ENCODE measurements around the gene SEC22A.

SEC22A gene

DNA sequence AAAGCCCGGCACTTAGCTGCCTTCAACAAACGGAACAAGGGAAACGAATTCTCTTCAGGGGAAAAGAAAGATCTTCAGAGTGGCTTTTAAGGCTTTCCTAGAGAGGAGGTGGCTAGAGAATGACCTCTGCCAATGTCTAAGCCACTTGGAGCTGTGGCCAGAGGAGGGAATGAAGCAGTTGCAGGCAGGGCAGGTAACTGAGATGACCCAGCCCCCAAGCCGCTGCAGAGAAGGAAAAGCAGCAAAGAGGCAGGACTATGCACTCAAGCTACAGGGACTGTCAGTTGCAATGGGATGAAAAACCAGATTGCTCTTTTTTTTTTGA is 113.5 kb downstream of the SEC22A start:
- Histone ChIP-seq H3K4me3 (ENCODE audit: low read length) (no peak overlapping the region), H3K27ac (ENCODE audit: low read length) (peak overlapping the region; percentile 40), H3K9me3 (ENCODE audit: control insufficient read depth, insufficient read depth, low read length) (no peaks in the 10 kb centered on the region), H3K27me3 (ENCODE audit: control insufficient read depth, insufficient read depth, low read length) (no peaks in the 10 kb centered on the region), H3K36me3 (ENCODE audit: control insufficient read depth, insufficient read depth, low read length) (no peaks in the 10 kb centered on the region), H3K4me1 (ENCODE audit: control insufficient read depth, insufficient read depth, low read length) (peaks cover 28% of the 10 kb centered on the region)
- WGBS (ENCODE audit: insufficient coverage, insufficient read length) = no CpG with 5 or more reads among the region's 4 CpGs
- no peak for DNase-seq (ENCODE audit: low read depth, low spot score)

DNA sequence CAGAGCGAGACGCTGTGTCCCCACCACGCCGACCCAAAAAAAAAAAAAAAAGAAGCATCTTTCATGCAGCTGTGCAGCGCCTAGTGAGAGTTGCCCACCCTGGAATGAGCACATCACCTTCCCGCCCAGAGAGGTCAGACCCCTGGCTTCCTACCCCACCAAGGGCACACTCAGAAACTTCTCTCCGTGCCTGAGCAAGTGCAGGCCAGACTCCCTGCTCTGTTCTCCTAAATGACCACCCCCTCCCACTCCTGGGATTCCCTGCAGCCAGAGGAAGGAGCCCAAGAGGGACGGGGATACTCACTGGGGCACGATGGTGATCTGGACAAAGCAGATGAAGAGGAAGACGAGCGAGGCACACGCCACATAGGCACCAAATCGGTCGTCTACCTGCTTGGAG is 116.0 kb downstream of the SEC22A start:
- no peak for DNase-seq (ENCODE audit: low read depth, low spot score)
- H3K27me3 ChIP-seq (ENCODE audit: control insufficient read depth, insufficient read depth, low read length) = no peaks in the 10 kb centered on the region
- no peaks in the 10 kb centered on the region for H3K36me3 ChIP-seq (ENCODE audit: control insufficient read depth, insufficient read depth, low read length)
- H3K9me3 ChIP-seq (ENCODE audit: control insufficient read depth, insufficient read depth, low read length) = no peaks in the 10 kb centered on the region
- no peak overlapping the region for H3K4me3 ChIP-seq (ENCODE audit: low read length)
- WGBS (ENCODE audit: insufficient coverage, insufficient read length) = no CpG with 5 or more reads among the region's 14 CpGs
- H3K27ac ChIP-seq (ENCODE audit: low read length) = no peak overlapping the region
- H3K4me1 ChIP-seq (ENCODE audit: control insufficient read depth, insufficient read depth, low read length) = peaks cover 25% of the 10 kb centered on the region

DNA sequence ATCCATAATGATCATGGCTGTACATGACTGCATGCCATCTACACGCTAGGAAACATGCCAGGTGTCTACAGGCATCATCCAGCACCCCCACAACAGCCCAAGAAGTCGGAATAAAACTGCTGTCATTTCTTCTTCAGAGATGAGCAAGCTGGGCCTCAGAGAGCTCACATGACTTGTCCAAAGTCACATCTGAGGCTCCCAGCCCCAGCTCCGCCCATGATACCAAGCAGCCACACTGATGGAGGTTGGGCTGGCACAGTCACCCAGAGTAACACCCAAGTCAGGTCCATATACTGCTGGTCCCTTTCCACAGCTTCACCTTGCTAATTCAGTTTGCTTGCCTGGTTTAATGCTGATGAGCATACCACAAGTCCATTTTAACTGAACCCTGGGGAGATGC is 116.6 kb downstream of the SEC22A start:
- no peak overlapping the region for H3K4me3 ChIP-seq (ENCODE audit: low read length)
- H3K36me3 ChIP-seq (ENCODE audit: control insufficient read depth, insufficient read depth, low read length) = no peaks in the 10 kb centered on the region
- H3K27ac ChIP-seq (ENCODE audit: low read length) = no peak overlapping the region
- peaks cover 21% of the 10 kb centered on the region for H3K4me1 ChIP-seq (ENCODE audit: control insufficient read depth, insufficient read depth, low read length)
- H3K9me3 ChIP-seq (ENCODE audit: control insufficient read depth, insufficient read depth, low read length) = no peaks in the 10 kb centered on the region
- no CpG with 5 or more reads among the region's 3 CpGs for WGBS (ENCODE audit: insufficient coverage, insufficient read length)
- no peaks in the 10 kb centered on the region for H3K27me3 ChIP-seq (ENCODE audit: control insufficient read depth, insufficient read depth, low read length)
- no peak for DNase-seq (ENCODE audit: low read depth, low spot score)

DNA sequence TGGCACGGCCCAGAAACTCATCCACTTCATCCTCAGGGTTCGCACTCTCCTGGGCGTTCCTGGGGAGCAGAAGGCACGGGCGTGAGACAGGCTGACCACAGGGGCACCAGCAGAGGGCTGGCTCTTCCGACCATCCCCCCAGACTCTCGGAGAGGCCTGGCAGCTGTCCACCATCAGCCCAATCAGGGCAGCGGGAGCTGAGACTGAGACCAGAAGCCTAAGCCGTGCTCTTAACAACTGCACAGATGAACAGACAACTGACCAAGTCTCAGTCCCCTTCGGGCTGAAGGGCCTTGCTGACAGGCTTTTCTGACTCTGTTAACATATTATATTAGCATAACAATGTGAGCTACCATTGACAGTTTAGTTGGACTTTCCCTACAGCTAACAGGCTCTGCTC is 118.0 kb downstream of the SEC22A start:
- peaks cover 14% of the 10 kb centered on the region for H3K4me1 ChIP-seq (ENCODE audit: control insufficient read depth, insufficient read depth, low read length)
- no peaks in the 10 kb centered on the region for H3K9me3 ChIP-seq (ENCODE audit: control insufficient read depth, insufficient read depth, low read length)
- no peaks in the 10 kb centered on the region for H3K36me3 ChIP-seq (ENCODE audit: control insufficient read depth, insufficient read depth, low read length)
- no peak for DNase-seq (ENCODE audit: low read depth, low spot score)
- no peak overlapping the region for H3K4me3 ChIP-seq (ENCODE audit: low read length)
- no peaks in the 10 kb centered on the region for H3K27me3 ChIP-seq (ENCODE audit: control insufficient read depth, insufficient read depth, low read length)
- no peak overlapping the region for H3K27ac ChIP-seq (ENCODE audit: low read length)
- WGBS (ENCODE audit: insufficient coverage, insufficient read length) = no CpG with 5 or more reads among the region's 10 CpGs

DNA sequence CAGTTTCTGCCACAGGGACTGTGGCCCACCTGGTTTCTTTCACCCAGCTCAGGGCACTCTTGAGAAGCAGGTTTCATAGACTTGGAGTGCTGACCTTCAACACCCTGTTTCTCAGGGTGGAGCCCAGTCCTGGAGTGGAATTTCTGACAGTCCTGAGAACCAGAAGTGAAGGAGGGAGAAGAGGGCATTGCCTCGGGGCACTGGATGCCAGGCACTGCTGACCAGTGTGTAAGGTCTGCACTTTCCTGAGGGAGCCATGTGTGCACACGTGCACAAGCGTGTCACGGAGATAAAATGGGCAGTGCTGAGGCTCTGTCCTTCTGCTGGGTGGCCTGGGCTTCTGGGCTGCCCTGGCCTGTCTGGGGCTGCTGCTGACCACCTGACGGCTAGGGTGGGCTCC is 118.5 kb downstream of the SEC22A start:
- peaks cover 14% of the 10 kb centered on the region for H3K4me1 ChIP-seq (ENCODE audit: control insufficient read depth, insufficient read depth, low read length)
- no peak for DNase-seq (ENCODE audit: low read depth, low spot score)
- H3K27ac ChIP-seq (ENCODE audit: low read length) = no peak overlapping the region
- no peaks in the 10 kb centered on the region for H3K36me3 ChIP-seq (ENCODE audit: control insufficient read depth, insufficient read depth, low read length)
- no peak overlapping the region for H3K4me3 ChIP-seq (ENCODE audit: low read length)
- no peaks in the 10 kb centered on the region for H3K27me3 ChIP-seq (ENCODE audit: control insufficient read depth, insufficient read depth, low read length)
- no CpG with 5 or more reads among the region's 5 CpGs for WGBS (ENCODE audit: insufficient coverage, insufficient read length)
- no peaks in the 10 kb centered on the region for H3K9me3 ChIP-seq (ENCODE audit: control insufficient read depth, insufficient read depth, low read length)

DNA sequence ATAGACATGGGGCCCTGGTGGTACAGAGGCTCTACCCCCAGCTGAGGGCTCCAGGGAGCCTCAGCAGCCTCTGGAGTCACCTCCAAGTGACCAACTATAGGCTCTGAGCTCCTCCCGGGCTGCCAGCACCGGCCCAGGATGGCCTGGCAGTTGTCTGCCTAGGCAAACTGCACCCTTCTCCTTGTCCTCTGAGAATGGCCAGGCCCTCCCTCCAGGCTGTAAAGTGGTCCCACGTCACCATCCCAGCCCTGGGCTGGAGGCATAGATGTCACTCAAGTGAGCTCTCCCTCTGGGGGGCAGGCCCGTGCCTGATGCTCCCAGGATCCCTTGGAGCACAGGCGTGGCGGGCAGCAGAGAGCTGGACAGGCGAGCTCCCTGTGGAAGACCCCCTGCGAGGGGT is 120.1 kb downstream of the SEC22A start:
- no peaks in the 10 kb centered on the region for H3K27me3 ChIP-seq (ENCODE audit: control insufficient read depth, insufficient read depth, low read length)
- no peak for DNase-seq (ENCODE audit: low read depth, low spot score)
- WGBS (ENCODE audit: insufficient coverage, insufficient read length) = no CpG with 5 or more reads among the region's 8 CpGs
- no peaks in the 10 kb centered on the region for H3K36me3 ChIP-seq (ENCODE audit: control insufficient read depth, insufficient read depth, low read length)
- H3K4me1 ChIP-seq (ENCODE audit: control insufficient read depth, insufficient read depth, low read length) = peaks cover 10% of the 10 kb centered on the region
- H3K4me3 ChIP-seq (ENCODE audit: low read length) = no peak overlapping the region
- H3K27ac ChIP-seq (ENCODE audit: low read length) = no peak overlapping the region
- no peaks in the 10 kb centered on the region for H3K9me3 ChIP-seq (ENCODE audit: control insufficient read depth, insufficient read depth, low read length)

DNA sequence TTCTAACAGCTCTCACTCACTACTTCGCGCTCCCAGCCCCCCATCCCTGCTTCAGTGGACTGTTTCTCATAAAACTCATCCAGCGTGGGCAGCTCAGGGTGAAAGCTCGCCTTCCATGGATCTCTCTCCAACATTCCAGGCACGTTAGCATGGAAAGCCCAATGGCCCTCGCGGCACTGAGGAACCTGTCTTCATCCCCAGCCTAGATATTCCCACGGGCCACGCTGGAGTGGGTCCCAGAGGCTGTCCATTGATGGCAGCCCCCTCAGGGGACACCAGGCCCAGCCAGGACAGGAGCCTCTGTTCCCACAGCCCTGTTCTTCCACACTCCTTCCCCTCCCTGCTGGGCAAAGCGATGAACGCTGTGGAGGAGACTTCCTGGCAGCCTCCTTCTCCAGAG is 121.1 kb downstream of the SEC22A start:
- Histone ChIP-seq H3K9me3 (ENCODE audit: control insufficient read depth, insufficient read depth, low read length) (no peaks in the 10 kb centered on the region), H3K27me3 (ENCODE audit: control insufficient read depth, insufficient read depth, low read length) (no peaks in the 10 kb centered on the region), H3K27ac (ENCODE audit: low read length) (no peak overlapping the region), H3K4me3 (ENCODE audit: low read length) (no peak overlapping the region), H3K36me3 (ENCODE audit: control insufficient read depth, insufficient read depth, low read length) (no peaks in the 10 kb centered on the region), H3K4me1 (ENCODE audit: control insufficient read depth, insufficient read depth, low read length) (peaks cover 10% of the 10 kb centered on the region)
- no CpG with 5 or more reads among the region's 11 CpGs for WGBS (ENCODE audit: insufficient coverage, insufficient read length)
- DNase-seq (ENCODE audit: low read depth, low spot score) = no peak

All from iPS DF 6.9 (cell line).